GM19467 (cell line): ENCODE data around the gene CCDC134.
"Not testable (repeated sequence)": the region's sequence is repeated elsewhere in the genome, so short reads cannot be mapped to it uniquely, and the experiment has no call there.

ENCODE experiments used
- ATAC-seq: cut with Tn5 transposase; IDR thresholded peaks from one replicate; pipeline ENCODE4 v1.9.1; 2021; ENCODE audit warnings: mild to moderate bottlenecking, moderate library complexity; ENCODE audit not compliant: unreplicated experiment

The CCDC134 gene

DNA sequence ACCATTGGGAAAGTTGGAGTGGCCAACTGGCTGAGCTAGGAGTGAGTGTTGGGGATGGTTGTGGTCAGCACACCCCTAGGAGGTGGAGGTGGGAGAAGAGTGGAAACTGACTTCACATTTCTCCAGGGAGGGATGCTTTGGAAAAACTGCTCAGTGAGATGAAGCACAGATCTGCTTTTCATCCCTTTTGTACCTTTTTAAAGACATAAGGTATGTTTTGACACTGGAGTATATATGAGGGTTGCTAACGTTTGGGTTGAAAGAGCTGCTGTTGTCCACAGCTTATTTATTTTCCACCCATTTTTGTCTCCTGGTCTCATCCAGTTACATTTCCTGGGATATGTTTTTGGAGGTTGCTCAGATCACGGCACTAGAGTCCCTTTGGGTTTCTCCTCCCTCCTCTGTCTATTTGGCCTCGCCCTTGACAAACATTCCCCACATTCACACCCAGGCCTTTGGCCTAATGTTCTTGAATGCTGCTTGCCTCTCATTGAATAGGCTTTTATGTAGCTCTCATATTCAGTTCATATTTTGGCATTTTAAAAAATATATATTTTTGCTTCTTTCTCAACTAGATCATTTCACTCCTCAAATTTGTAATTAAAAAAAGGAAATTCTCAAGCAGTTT, 40.7 kb downstream of the CCDC134 start:
- ATAC-seq = no peak

DNA sequence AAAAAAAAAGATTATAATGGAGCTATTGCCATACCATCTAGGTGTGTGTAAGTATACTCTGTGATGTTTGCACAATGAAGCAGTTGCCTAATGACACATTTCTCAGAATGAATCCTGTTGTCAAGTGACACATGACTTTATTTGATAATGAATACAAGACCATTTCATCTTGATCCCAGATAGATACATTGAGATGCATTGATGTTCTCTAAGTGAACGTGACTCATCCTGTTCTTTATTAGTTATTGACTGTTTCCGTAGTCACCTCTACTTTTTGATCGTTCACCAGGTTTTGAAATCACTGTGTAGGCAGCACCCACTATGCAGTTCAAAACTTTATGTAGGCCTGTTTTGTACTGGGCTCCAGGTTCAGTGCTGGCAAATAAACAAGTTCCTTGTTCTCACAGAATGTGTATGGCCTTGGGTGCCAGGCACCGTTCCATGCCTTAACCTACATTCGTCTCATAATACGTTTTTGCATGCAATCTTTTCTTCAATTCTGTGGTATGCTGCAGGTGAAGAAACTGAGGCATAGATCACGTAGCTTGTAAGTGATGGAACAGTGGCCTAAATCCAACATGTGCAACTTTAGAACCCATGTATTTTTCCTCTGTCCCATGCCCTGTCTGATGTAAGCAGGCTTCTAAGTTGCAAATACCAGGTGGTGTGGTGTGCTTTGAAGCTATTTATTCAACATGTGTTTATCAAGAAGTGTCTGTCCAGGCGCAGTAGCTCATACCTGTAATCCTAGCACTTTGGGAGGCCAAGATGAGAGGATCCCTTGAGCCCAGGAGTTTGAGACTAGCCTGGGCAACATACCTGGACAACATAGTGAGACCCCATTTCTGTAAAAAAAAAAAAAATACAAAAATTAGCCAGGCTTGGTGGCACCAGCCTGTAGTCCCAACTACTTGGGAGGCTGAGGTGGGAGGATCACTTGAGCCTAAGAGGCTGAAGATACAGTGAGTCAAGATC, 42.8 kb downstream of the CCDC134 start:
- ATAC-seq = no peak

DNA sequence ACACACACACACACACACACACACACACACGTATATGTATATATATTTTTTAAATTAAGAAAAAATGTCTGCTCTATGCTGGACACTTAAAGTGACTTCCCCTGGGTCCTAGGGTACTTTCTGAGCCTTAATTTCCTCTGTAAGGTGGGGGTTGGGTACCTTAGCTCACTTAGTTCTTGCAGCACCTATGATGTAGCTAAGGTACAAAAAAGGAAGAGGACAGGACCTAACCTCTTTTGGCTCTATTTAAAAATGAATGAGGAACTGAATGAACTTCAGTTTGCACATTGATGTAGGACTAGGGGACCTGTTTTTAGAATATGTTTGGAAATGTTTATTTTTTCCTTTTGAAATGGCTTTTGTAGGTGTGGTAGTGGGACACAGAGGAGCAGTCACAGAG, 43.6 kb downstream of the CCDC134 start:
- no peak for ATAC-seq

- no peak for ATAC-seq
These were observed 44.0 kb downstream of the CCDC134 start for GRCh38 chr22:41844513-41844912.

DNA sequence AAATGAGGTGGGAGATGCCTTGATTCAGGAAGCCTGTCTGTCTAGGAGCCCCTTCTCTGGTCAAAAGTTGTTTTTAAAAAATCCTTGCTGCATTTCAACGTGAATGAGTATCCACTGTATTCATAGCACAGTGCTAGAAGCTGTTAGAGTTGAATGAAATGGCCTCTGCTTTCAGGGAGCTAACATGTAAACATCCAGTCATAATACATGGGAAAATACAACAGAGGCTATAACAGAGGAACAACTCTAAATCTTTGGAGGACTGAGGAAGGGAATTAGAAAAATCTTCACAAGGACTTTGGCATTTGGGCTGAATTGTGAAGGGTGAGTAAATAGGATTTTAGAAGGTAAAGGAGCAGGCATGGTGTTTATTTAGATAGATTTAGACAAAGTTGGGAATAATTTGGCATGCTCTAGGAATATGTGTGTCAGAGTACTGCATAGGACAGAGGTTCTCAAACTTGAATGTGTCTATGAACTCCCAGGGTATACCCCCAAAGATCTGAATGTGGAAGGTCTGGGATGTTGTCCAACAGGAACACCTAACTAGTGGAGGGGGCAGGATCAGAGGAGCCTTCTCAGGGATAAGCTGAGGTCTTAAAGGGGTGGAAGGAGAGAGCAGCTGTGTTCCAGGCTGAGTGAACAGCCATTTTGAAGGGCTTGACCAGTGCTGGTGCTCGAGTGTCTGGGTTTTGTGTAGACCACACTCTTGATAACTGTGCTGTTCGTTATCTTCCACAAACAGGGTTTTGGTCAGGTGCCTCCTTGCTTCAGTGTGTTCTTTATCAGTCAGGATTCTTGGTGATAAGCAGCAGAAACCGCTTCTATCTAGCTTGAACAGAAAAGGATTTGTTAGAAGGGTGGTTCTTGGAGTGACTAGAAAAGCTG, 45.1 kb downstream of the CCDC134 start:
- no peak for ATAC-seq

- no peak for ATAC-seq
These were observed 45.9 kb downstream of the CCDC134 start for GRCh38 chr22:41846268-41846987.

DNA sequence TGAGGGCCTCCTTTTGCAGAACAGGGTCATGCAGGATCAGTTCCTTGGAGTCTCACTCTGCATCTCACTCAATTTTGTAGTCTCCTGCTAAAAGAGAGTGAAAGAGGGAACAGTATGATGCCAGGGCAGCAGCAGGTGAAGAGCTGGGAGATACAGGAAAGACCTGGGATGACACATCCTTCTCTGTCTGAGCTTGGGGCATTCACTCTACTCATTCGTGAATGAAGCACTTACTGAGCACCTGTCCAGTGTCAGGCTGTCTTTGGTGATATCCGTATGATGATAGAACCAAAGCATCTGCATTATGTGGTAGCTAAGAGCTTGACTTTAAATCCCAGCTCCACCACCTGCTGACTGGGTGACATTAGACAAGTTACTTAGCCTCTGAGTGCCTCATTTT, 46.8 kb downstream of the CCDC134 start:
- no peak for ATAC-seq

DNA sequence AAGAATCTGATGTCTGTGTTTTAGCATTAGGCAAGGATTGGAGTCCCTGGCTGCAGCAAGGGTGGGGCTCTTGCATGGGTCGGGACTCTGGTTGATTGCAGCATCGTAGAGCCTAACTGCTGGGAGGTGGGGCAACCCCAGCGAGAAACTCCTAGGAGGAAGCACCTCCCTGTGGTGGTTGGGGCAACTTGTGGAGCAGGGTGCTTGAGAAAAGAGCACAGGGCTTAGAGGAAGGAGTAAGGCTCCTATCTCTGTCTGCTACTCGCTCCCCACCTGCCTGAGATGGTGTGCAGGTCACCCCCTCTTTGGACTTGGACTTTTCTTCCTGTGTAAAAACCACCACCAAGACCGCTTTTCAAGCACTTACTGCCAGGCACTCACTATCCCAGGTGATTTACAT, 48.0 kb downstream of the CCDC134 start:
- no peak for ATAC-seq

GRCh38 chr22:41856469-41856868, 56.0 kb downstream of the CCDC134 start:
- ATAC-seq = no peak

DNA sequence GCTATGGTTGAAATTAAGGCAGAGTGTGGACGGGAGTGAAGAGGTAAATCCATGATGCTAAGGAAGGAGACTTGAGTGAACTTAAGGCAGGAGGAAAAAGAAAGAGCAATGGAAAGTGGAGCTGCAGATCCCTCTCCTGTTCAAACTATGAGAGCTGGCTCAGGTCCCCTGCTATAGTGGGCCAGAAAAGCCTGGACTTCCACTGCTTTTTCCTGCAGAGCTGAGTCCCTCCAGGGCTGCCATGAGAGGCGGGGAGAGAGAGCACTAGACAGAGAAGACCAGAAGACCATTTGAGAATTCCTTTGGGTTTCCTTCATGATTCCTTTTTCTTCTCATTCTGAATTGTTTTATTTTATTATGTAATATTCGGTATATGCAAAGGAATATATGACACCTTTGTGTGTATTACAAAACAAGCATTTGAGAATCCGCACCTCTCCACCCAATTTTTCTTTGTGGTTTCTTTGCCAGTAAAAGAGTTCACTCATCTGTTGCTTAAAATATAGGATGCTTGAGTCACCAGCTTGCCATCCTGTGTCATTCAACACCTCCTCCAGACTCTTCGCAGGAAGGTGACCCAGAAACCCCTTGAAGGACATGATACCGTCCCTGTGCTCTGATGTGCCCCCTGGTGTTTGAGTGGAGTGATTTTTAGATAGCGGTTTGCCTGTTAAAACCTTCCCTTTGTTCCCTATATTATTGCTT, 56.8 kb downstream of the CCDC134 start:
- no peak for ATAC-seq

- no peak for ATAC-seq
These were observed 57.4 kb downstream of the CCDC134 start for GRCh38 chr22:41857860-41858199.

GRCh38 chr22:41862160-41862529, 61.7 kb downstream of the CCDC134 start:
- ATAC-seq = peak; percentile 35

- peak; percentile 46 for ATAC-seq
These were observed 62.2 kb downstream of the CCDC134 start for GRCh38 chr22:41862530-41863266.

- ATAC-seq = no peak
These were observed 63.0 kb downstream of the CCDC134 start for GRCh38 chr22:41863472-41863871.

DNA sequence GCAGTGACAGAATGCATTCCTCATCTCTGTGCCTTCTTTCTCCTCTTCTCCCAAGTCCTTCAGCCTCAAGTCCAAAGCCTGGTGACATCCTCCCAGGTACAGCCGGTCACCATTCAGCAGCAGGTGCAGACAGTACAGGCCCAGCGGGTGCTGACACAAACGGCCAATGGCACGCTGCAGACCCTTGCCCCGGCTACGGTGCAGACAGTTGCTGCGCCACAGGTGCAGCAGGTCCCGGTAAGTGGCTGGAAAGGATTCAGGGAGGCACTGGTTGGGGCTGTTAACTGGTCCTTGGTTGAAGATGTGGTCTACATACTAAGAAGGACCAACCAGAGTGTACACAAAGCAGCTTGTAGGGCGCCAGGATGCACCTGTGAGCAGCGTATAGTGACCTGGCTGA, 68.1 kb downstream of the CCDC134 start:
- no peak for ATAC-seq

DNA sequence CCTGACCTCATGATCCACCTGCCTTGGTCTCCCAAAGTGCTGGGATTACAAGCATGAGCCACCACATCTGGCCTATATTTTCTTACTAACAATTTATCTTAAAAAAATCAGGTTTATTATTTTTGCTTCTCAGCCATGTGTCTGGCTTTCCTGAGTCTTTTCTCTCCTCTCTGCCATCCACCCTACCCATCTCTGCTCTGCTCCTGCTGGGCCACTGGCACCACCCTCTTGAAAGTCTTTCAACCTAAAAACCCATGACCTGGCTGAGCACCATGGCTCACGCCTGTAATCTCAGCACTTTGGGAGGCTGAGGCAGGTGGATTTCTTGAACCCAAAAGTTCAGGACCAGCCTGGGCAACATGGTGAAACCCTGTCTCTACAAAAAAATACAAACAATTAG, 69.6 kb downstream of the CCDC134 start:
- ATAC-seq = not testable (repeated sequence)

DNA sequence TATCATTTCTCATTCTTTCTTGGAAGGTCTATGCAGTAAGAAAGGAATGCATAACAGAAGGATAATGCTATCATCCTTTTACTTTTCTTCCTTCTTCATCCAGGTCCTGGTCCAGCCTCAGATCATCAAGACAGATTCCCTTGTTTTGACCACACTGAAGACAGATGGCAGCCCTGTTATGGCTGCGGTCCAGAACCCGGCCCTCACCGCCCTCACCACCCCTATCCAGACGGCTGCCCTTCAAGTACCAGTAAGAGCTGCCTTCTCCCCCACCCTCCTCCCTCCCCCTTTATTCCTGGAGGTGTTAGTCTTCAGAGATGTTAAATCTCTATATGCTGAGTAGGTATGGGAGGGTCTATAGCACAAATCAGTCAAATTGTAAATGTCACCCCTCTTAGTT, 70.3 kb downstream of the CCDC134 start:
- no peak for ATAC-seq

- ATAC-seq = no peak
These were observed 72.9 kb downstream of the CCDC134 start for GRCh38 chr22:41873391-41873790.

DNA sequence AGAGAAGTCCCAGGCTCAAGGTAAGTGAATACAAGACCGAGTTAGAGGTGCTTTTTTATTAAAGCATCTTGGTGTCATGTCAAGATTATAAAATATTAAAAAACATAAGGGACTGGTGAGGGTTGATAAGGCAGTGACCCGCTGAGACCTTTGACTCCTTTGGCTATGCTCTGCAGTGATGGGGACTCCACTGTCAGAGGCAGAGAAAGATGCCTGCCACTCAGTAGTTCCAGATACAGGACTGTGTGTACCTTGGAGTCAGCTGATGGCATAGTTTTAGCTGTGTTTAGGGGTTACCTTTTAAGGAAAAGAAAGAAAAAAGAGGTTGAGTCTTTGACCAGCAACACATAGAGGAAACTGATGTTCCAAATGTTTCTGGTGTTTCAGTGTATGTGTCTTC, 73.6 kb downstream of the CCDC134 start:
- no peak for ATAC-seq
